ENCODE results near the gene PTPN14. TPM values are rescaled to one million over a fixed set of nuclear protein-coding genes. Genes with fewer than 3 reads are reported as not detected.

PTPN14 gene
- total RNA-seq, 1 experiment from 2014 or later, result 37.5 TPM

- Histone ChIP-seq H3K27me3 (ENCODE audit: insufficient read depth, low read length) (no peaks in the 10 kb centered on the region), H3K9me3 (ENCODE audit: control insufficient read depth in 1 of 2, insufficient read depth in 1 of 2, low read depth in 1 of 2, low read length in 2 of 2) (no peaks in the 10 kb centered on the region), H3K27ac (ENCODE audit: low read depth, low read length) (no peak overlapping the region), H3K4me3 (replicated peaks in 1 of 2; ENCODE audit: low read depth in 1 of 2, low read length in 2 of 2) (no peak overlapping the region), H3K9me2 (ENCODE audit: insufficient read depth) (no peaks in the 10 kb centered on the region), H3K4me1 (ENCODE audit: control insufficient read depth in 1 of 2, insufficient read depth in 2 of 2, low read length in 2 of 2) (peaks cover 0 to 15% of the 10 kb centered on the region in 2 experiments; a peak in 2 of 4 replicates), H3K79me2 (ENCODE audit: insufficient read depth, low read length) (no peaks in the 10 kb centered on the region), H3K4me2 (ENCODE audit: low read length) (no peak overlapping the region), H3K36me3 (ENCODE audit: control insufficient read depth in 1 of 2, insufficient read depth in 2 of 2, low read length in 2 of 2) (no peaks in the 10 kb centered on the region), H2AFZ (ENCODE audit: low read depth, low read length, poor library complexity, severe bottlenecking) (no peak overlapping the region), H3K9ac (ENCODE audit: low read length) (no peak overlapping the region), H4K20me1 (ENCODE audit: insufficient read depth) (no peaks in the 10 kb centered on the region)
- ChIA-PET POLR2A (no interaction called here), CTCF (no interaction called here), RAD21 (ENCODE audit: low non-redundant PET in 1 of 2, low total read pairs in 2 of 2, uncharacterized antibody in 2 of 2, unreplicated experiment in 2 of 2) (no interaction called here)
- no peak for TF ChIP-seq ELF1 (IDR thresholded peaks at IDR 0.05; ENCODE audit: borderline replicate concordance, low read depth)
- TF ChIP-seq, protein P1, sequence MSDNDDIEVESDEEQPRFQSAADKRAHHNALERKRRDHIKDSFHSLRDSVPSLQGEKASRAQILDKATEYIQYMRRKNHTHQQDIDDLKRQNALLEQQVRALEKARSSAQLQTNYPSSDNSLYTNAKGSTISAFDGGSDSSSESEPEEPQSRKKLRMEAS (IDR thresholded peaks at IDR 0.05), result no peak
- no peak for TF ChIP-seq EZH2 (IDR thresholded peaks at IDR 0.05)
- TF ChIP-seq ZBTB33 (IDR thresholded peaks at IDR 0.05; ENCODE audit: extremely low read depth, insufficient replicate concordance, low read length), result no peak
- TF ChIP-seq TCF7L2 (IDR thresholded peaks at IDR 0.05; ENCODE audit: borderline replicate concordance, extremely low read depth, insufficient read depth, insufficient read length), result no peak
- TF ChIP-seq RAD21 (IDR thresholded peaks at IDR 0.05; ENCODE audit: low read depth), result no peak
- TF ChIP-seq FOSL1 (IDR thresholded peaks at IDR 0.05; ENCODE audit: low read depth), result no peak
- no peak for TF ChIP-seq EGR1 (IDR thresholded peaks at IDR 0.05; ENCODE audit: low read depth)
- no peak for TF ChIP-seq CBX3 (IDR thresholded peaks at IDR 0.05; ENCODE audit: low read depth)
- no peak for TF ChIP-seq ZFX (IDR thresholded peaks at IDR 0.05)
- BruUV-seq (replicated peaks), result no TSS peak
- intact Hi-C loops (cut with micrococcal nuclease), result no loop called here
- ATAC-seq (no peak), DNase-seq (ENCODE audit: low read depth, low spot score) (no peak)
These were observed 16.9 kb upstream of the PTPN14 start for GRCh38 chr1:214568328-214568727.
